Osteocyte (in vitro differentiated cells): Measurements from ENCODE around the gene PHOSPHO1. TPM values are rescaled to one million over a fixed set of nuclear protein-coding genes. Genes with fewer than 3 reads are reported as not detected.

Experiments
- DNase-seq: peaks from one replicate; pipeline ENCODE4 v3.0.0; 2021; ENCODE audit warnings: mixed read lengths; ENCODE audit not compliant: unreplicated experiment; ENCODE audit errors: extremely low spot score
- H3K27ac Mint-ChIP-seq: one replicate; pipeline ENCODE4 v1.8.0; 2021; ENCODE audit warnings: mild to moderate bottlenecking, mixed read lengths; ENCODE audit not compliant: unreplicated experiment
- H3K27me3 Mint-ChIP-seq: one replicate; pipeline ENCODE4 v1.8.0; 2021; ENCODE audit warnings: mixed read lengths; ENCODE audit not compliant: unreplicated experiment
- H3K36me3 Mint-ChIP-seq: one replicate; pipeline ENCODE4 v1.8.0; 2021; ENCODE audit warnings: mixed read lengths; ENCODE audit not compliant: unreplicated experiment
- H3K4me1 Mint-ChIP-seq: one replicate; pipeline ENCODE4 v1.8.0; 2021; ENCODE audit warnings: mixed read lengths; ENCODE audit not compliant: unreplicated experiment
- H3K4me3 Mint-ChIP-seq: one replicate; pipeline ENCODE4 v1.8.0; 2021; ENCODE audit warnings: mild to moderate bottlenecking, moderate library complexity, mixed read lengths; ENCODE audit not compliant: unreplicated experiment
- H3K9me3 Mint-ChIP-seq: one replicate; pipeline ENCODE4 v1.8.0; 2021; ENCODE audit warnings: mixed read lengths; ENCODE audit not compliant: unreplicated experiment
- total RNA-seq: library from RNA; stranded (reverse); gene quantifications from 2 replicates; pipeline ENCODE4 v1.2.1, GENCODE V29; 2021
- TF ChIP-seq, protein P1 (sequence below): fragments of 200-600 bp; sonication (generic); IDR thresholded peaks from 2 replicates; pipeline ENCODE4 v1.5.0; 2021; ENCODE audit warnings: antibody characterized with exemption, mild to moderate bottlenecking, moderate library complexity

The PHOSPHO1 gene
- total RNA-seq, 1 donor from 2014 or later, result not detected

GRCh38 chr17:49224198-49224996 is 6.2 kb downstream of the PHOSPHO1 start:
- H3K27ac Mint-ChIP-seq, result no peak overlapping the region
- H3K9me3 Mint-ChIP-seq, result no peaks in the 10 kb centered on the region
- DNase-seq, result no peak
- H3K27me3 Mint-ChIP-seq, result peaks cover 62% of the 10 kb centered on the region
- H3K4me1 Mint-ChIP-seq, result peaks cover 14% of the 10 kb centered on the region
- no peaks in the 10 kb centered on the region for H3K36me3 Mint-ChIP-seq
- peak overlapping the region; percentile 55 for H3K4me3 Mint-ChIP-seq
- TF ChIP-seq, protein P1, sequence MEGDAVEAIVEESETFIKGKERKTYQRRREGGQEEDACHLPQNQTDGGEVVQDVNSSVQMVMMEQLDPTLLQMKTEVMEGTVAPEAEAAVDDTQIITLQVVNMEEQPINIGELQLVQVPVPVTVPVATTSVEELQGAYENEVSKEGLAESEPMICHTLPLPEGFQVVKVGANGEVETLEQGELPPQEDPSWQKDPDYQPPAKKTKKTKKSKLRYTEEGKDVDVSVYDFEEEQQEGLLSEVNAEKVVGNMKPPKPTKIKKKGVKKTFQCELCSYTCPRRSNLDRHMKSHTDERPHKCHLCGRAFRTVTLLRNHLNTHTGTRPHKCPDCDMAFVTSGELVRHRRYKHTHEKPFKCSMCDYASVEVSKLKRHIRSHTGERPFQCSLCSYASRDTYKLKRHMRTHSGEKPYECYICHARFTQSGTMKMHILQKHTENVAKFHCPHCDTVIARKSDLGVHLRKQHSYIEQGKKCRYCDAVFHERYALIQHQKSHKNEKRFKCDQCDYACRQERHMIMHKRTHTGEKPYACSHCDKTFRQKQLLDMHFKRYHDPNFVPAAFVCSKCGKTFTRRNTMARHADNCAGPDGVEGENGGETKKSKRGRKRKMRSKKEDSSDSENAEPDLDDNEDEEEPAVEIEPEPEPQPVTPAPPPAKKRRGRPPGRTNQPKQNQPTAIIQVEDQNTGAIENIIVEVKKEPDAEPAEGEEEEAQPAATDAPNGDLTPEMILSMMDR, result no peak

DNA sequence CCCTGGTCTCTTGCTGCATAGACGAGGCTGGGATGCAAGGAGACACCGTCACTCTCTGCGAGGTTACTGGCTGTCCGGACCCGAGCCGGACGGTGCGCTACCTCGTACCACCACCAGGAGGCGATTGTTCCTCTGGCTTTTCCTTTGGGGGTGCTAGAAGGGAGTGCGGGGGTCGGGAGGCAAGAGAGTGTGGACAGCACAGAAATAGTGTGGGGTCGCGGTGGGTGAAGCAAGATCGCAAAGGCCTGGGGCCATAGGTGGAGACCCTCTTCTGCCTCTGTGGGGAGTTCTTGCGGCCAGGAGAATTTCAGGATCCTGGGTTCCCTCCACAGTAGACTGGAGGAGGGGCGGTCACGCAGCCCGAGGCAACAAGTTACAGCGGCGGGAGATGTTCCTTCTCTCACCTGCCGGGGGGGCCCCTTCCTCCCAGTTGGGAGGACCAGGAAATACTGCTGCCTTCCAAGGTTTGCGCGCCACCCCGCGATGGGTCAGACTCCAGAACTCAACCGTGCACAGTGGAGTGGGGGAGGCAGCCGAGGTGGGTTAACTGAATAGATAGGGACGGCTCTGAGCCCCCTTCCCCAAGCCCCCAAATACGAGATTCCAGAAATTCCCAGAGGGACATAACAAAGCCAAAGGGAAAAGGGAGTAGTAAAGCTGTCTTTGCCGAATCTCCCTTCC is 6.9 kb downstream of the PHOSPHO1 start:
- Mint-ChIP-seq H3K27ac (no peak overlapping the region), H3K9me3 (no peaks in the 10 kb centered on the region), H3K36me3 (no peaks in the 10 kb centered on the region), H3K4me3 (peak overlapping the region; percentile 40), H3K27me3 (peaks cover 56% of the 10 kb centered on the region), H3K4me1 (peaks cover 14% of the 10 kb centered on the region)
- DNase-seq, result peak; percentile 88
- TF ChIP-seq, protein P1, result peak; percentile 78

DNA sequence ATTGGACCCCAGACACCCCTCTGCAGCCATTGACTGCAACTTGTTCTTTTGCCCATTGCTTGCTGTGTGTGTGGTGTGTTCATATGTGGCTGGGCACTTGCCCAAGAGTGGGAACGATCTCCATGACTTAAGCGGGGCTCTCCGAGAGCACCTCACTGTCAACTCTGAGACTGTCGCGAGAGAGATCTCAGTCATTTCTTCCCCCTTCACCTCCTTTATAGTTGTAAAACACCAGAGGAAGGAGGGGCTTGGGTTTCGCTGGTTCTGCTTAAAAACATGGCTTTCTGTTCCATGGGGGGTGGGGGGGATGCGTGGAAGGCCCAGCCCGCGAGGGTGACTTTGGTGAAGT is 7.4 kb downstream of the PHOSPHO1 start:
- DNase-seq, result no peak
- TF ChIP-seq, protein P1, result no peak
- Mint-ChIP-seq H3K4me1 (peaks cover 14% of the 10 kb centered on the region), H3K36me3 (no peaks in the 10 kb centered on the region), H3K4me3 (no peak overlapping the region), H3K9me3 (no peaks in the 10 kb centered on the region), H3K27me3 (peaks cover 54% of the 10 kb centered on the region), H3K27ac (no peak overlapping the region)

- H3K9me3 Mint-ChIP-seq, result no peaks in the 10 kb centered on the region
These were observed 10.6 kb downstream of the PHOSPHO1 start for GRCh38 chr17:49219987-49220386.

More at GRCh38 chr17:49219987-49220386, 10.6 kb downstream of the PHOSPHO1 start:
- no peak for DNase-seq
- no peak overlapping the region for H3K4me3 Mint-ChIP-seq
- H3K27me3 Mint-ChIP-seq, result peaks cover 28% of the 10 kb centered on the region
- H3K4me1 Mint-ChIP-seq, result peaks cover 14% of the 10 kb centered on the region
- TF ChIP-seq, protein P1, result no peak
- H3K36me3 Mint-ChIP-seq, result no peaks in the 10 kb centered on the region
- H3K27ac Mint-ChIP-seq, result no peak overlapping the region
